Nephron progenitor cell (in vitro differentiated cells): ENCODE data around the gene EGFL7.

Experiments used
- DNase-seq: peaks from one replicate; pipeline ENCODE4 v3.0.0; 2021
- H3K27ac Mint-ChIP-seq: 2 replicates; pipeline ENCODE4 v1.8.0; 2021; ENCODE audit warnings: mild to moderate bottlenecking, moderate library complexity, mixed read lengths
- H3K27me3 Mint-ChIP-seq: 2 replicates; pipeline ENCODE4 v1.8.0; 2021; ENCODE audit warnings: mild to moderate bottlenecking, low read depth, mixed read lengths; ENCODE audit not compliant: poor library complexity
- H3K36me3 Mint-ChIP-seq: 2 replicates; pipeline ENCODE4 v1.8.0; 2021; ENCODE audit warnings: low read depth, mixed read lengths
- H3K4me1 Mint-ChIP-seq: 2 replicates; pipeline ENCODE4 v1.8.0; 2021; ENCODE audit warnings: mixed read lengths
- H3K4me3 Mint-ChIP-seq: 2 replicates; pipeline ENCODE4 v1.8.0; 2021; ENCODE audit warnings: mild to moderate bottlenecking, moderate library complexity, mixed read lengths
- H3K9me3 Mint-ChIP-seq: 2 replicates; pipeline ENCODE4 v1.8.0; 2021; ENCODE audit warnings: mild to moderate bottlenecking, moderate library complexity, mixed read lengths
- CTCF ChIP-seq: fragments of 200-600 bp; sonication (generic); IDR thresholded peaks from 2 replicates; pipeline ENCODE4 v1.5.0; 2021; ENCODE audit warnings: antibody characterized with exemption

The EGFL7 gene

GRCh38 chr9:136718345-136719194 lies 55.9 kb downstream of the EGFL7 start:
- Mint-ChIP-seq H3K27me3 (no peaks in the 10 kb centered on the region), H3K27ac (no peak overlapping the region), H3K9me3 (no peaks in the 10 kb centered on the region), H3K4me3 (no peak overlapping the region), H3K4me1 (peaks cover 29% of the 10 kb centered on the region), H3K36me3 (peaks cover 1% of the 10 kb centered on the region)
- DNase-seq = no peak
- no peak for TF ChIP-seq CTCF

- H3K9me3 Mint-ChIP-seq = no peaks in the 10 kb centered on the region
- H3K4me3 Mint-ChIP-seq = no peak overlapping the region
- H3K4me1 Mint-ChIP-seq = peaks cover 27% of the 10 kb centered on the region
- DNase-seq = no peak
- no peak for TF ChIP-seq CTCF
- H3K27ac Mint-ChIP-seq = no peak overlapping the region
- no peaks in the 10 kb centered on the region for H3K27me3 Mint-ChIP-seq
- peaks cover 9% of the 10 kb centered on the region for H3K36me3 Mint-ChIP-seq
These were observed 56.6 kb downstream of the EGFL7 start for GRCh38 chr9:136719195-136719880.

- peak; percentile 55 for DNase-seq
These were observed 57.7 kb downstream of the EGFL7 start for GRCh38 chr9:136720251-136720897.

GRCh38 chr9:136720898-136721338 lies 58.2 kb downstream of the EGFL7 start:
- H3K4me3 Mint-ChIP-seq = no peak overlapping the region
- no peaks in the 10 kb centered on the region for H3K9me3 Mint-ChIP-seq
- peaks cover 28% of the 10 kb centered on the region for H3K4me1 Mint-ChIP-seq
- no peak for TF ChIP-seq CTCF
- H3K27ac Mint-ChIP-seq = peak overlapping the region; percentile 72
- H3K27me3 Mint-ChIP-seq = no peaks in the 10 kb centered on the region
- peaks cover 19% of the 10 kb centered on the region for H3K36me3 Mint-ChIP-seq
- DNase-seq = no peak

More at GRCh38 chr9:136720251-136720897, 57.7 kb downstream of the EGFL7 start:
- Mint-ChIP-seq H3K9me3 (no peaks in the 10 kb centered on the region), H3K27me3 (no peaks in the 10 kb centered on the region), H3K4me1 (peaks cover 27% of the 10 kb centered on the region), H3K4me3 (no peak overlapping the region), H3K27ac (peak overlapping the region; percentile 64), H3K36me3 (peaks cover 14% of the 10 kb centered on the region)
- no peak for TF ChIP-seq CTCF

GRCh38 chr9:136721339-136722092 lies 58.8 kb downstream of the EGFL7 start:
- H3K4me1 Mint-ChIP-seq = peaks cover 31% of the 10 kb centered on the region
- peak overlapping the region; percentile 72 for H3K27ac Mint-ChIP-seq
- H3K4me3 Mint-ChIP-seq = no peak overlapping the region
- H3K9me3 Mint-ChIP-seq = no peaks in the 10 kb centered on the region
- no peaks in the 10 kb centered on the region for H3K27me3 Mint-ChIP-seq
- DNase-seq = no peak
- H3K36me3 Mint-ChIP-seq = peaks cover 25% of the 10 kb centered on the region
- TF ChIP-seq CTCF = no peak
